CMK (cell line): Measurements from ENCODE around the gene MBNL2.
A peak's percentile ranks its signal among the peaks of the same experiment; 100 is the strongest.

Experiments used
- DNase-seq: peaks from one replicate; pipeline ENCODE4 v3.0.0-alpha.2; 2010; ENCODE audit warnings: low read depth

MBNL2 gene

GRCh38 chr13:97384371-97384770 is 162.2 kb downstream of the MBNL2 start:
- no peak for DNase-seq

- DNase-seq: no peak
These were observed 163.0 kb downstream of the MBNL2 start for GRCh38 chr13:97385146-97385545.

- DNase-seq: no peak
These were observed 163.7 kb downstream of the MBNL2 start for GRCh38 chr13:97385854-97386253.

GRCh38 chr13:97386801-97387484 is 164.8 kb downstream of the MBNL2 start:
- peak; percentile 22 for DNase-seq

- no peak for DNase-seq
These were observed 165.3 kb downstream of the MBNL2 start for GRCh38 chr13:97387485-97387839.

GRCh38 chr13:97387890-97388289 is 165.8 kb downstream of the MBNL2 start:
- DNase-seq: no peak

GRCh38 chr13:97388373-97388772 is 166.2 kb downstream of the MBNL2 start:
- no peak for DNase-seq

GRCh38 chr13:97390941-97391600 is 168.9 kb downstream of the MBNL2 start:
- DNase-seq: no peak

- DNase-seq: no peak
These were observed 169.9 kb downstream of the MBNL2 start for GRCh38 chr13:97392020-97392419.

GRCh38 chr13:97394542-97394941 is 172.4 kb downstream of the MBNL2 start:
- no peak for DNase-seq

GRCh38 chr13:97395447-97396136 is 173.5 kb downstream of the MBNL2 start:
- no peak for DNase-seq

GRCh38 chr13:97397267-97397666 is 175.1 kb downstream of the MBNL2 start:
- DNase-seq: no peak

- DNase-seq: no peak
These were observed 179.3 kb downstream of the MBNL2 start for GRCh38 chr13:97401421-97401820.

GRCh38 chr13:97403893-97404750 is 182.0 kb downstream of the MBNL2 start:
- DNase-seq: no peak

GRCh38 chr13:97407540-97407939 is 185.4 kb downstream of the MBNL2 start:
- no peak for DNase-seq

- DNase-seq: no peak
These were observed 186.8 kb downstream of the MBNL2 start for GRCh38 chr13:97408938-97409337.

GRCh38 chr13:97411984-97412383 is 189.9 kb downstream of the MBNL2 start:
- DNase-seq: no peak

GRCh38 chr13:97413694-97414093 is 191.6 kb downstream of the MBNL2 start:
- DNase-seq: no peak

- DNase-seq: no peak
These were observed 192.3 kb downstream of the MBNL2 start for GRCh38 chr13:97414392-97414791.

- no peak for DNase-seq
These were observed 195.6 kb downstream of the MBNL2 start for GRCh38 chr13:97417698-97418097.

GRCh38 chr13:97422118-97423054 is 200.3 kb downstream of the MBNL2 start:
- no peak for DNase-seq
